Left lung (tissue), 10 donors: Measurements from ENCODE around the gene LIN7A. TPM values are rescaled to one million over a fixed set of nuclear protein-coding genes. Genes with fewer than 3 reads are reported as not detected.
A peak's percentile ranks its signal among the peaks of the same experiment; 100 is the strongest.

Experiments
- ATAC-seq: fragments of 200-7000 bp; cut with Tn5 transposase; one replicate; pipeline ENCODE4 v1.9.1; 2020; ENCODE audit warnings: moderate library complexity
- DNase-seq, 4 donors: peaks; one replicate each; pipeline ENCODE4 v3.0.0-alpha.2; 2013 to 2020
- H3K27ac ChIP-seq, 2 donors: fragments of 200-600 bp; sonication (generic) in 1 of 2; one replicate each; pipeline versions ENCODE4 v1.5.0 to v1.8.0; 2020 to 2021
- H3K27me3 ChIP-seq, 2 donors: fragments of 200-600 bp; sonication (generic) in 1 of 2; one replicate each; pipeline versions ENCODE4 v1.5.0 to v1.8.0; 2020 to 2021
- H3K36me3 ChIP-seq, 2 donors: fragments of 200-600 bp; sonication (generic) in 1 of 2; one replicate each; pipeline versions ENCODE4 v1.5.0 to v1.8.0; 2020 to 2021
- H3K4me1 ChIP-seq, 2 donors: fragments of 200-600 bp; one replicate each; pipeline ENCODE4 v1.8.0; 2021
- H3K4me3 ChIP-seq, 2 donors: fragments of 200-600 bp; sonication (generic) in 1 of 2; one replicate each; pipeline versions ENCODE4 v1.5.0 to v1.8.0; 2020 to 2021; ENCODE audit warnings: mild to moderate bottlenecking in 1 of 2
- H3K9me3 ChIP-seq, 2 donors: fragments of 200-600 bp; sonication (generic) in 1 of 2; one replicate each; pipeline versions ENCODE4 v1.5.0 to v1.8.0; 2020 to 2021
- intact Hi-C, 2 donors: fragments of 100-400 bp; cut with DNase I; formaldehyde crosslinking; loops; one replicate each; pipeline versions ENCODE4 v1.11.2 to v1.14.2; 2022
- polyA plus RNA-seq, 6 donors: library from polyadenylated mRNA; unstranded; fragments of 120-200 nt; gene quantifications; one replicate each; pipeline ENCODE4 v1.2.1, GENCODE V29; 2013; ENCODE audit not compliant: insufficient read length in 6 of 6
- total RNA-seq, 2 donors: library from RNA; stranded (reverse); fragmentation: NEBNext Ultra II Directional; extraction: Animal tissue kit (Norgen Biotek cat#: 25700); gene quantifications; one replicate each; pipeline ENCODE4 v1.2.1, GENCODE V29; 2021
- TF ChIP-seq, protein P1 (sequence below), 2 donors: fragments of 200-600 bp; sonication (generic) in 1 of 2; IDR thresholded peaks; one replicate each; pipeline versions ENCODE4 v1.5.0 to v1.8.0; 2021; ENCODE audit warnings: antibody characterized with exemption in 2 of 2
- donor health status: DM: no; HTN: yes; CAD: no.
- donor health status: DM: no; HTN: no; CAD: no.

Gene LIN7A
- total and polyA plus RNA-seq, 8 donors = 9.9 to 22.7 (median 17.6) TPM

DNA sequence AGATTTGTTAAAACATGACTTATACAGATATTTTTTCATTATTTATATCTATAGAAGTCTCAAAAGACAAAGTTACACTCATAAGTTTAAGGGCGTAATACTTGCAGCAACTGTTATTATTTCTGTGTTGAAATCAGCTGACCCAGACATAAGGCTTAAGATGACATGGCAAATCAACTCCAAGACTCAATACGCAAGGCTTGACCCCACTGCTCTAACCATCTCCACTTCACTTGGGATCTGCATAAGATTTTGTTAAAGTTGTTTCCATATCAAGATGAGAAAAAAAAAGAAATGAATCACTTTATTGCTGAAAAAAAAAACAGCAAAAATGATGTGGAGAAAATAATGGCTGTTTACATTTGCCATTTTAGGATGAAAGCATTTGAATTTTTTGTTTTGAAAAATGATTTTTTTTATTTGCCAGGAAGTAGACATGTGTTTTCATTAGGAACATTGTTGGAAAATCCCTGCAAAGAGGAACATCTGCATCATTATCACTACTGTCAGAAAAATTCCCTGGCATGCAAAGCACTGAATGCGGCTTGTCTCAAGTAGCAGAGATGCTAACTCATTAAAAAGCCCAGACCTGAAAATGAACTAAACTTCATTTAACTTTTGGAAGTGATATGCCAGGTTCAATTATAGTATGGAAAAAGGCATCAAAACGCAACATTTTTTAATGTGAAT is 73.5 kb downstream of the LIN7A start:
- Histone ChIP-seq H3K36me3 (no peaks in the 10 kb centered on the region), H3K27me3 (no peaks in the 10 kb centered on the region), H3K27ac (no peak overlapping the region), H3K9me3 (no peaks in the 10 kb centered on the region), H3K4me1 (peaks cover 0 to 4% of the 10 kb centered on the region in 2 donors), H3K4me3 (no peak overlapping the region)
- TF ChIP-seq, protein P1, sequence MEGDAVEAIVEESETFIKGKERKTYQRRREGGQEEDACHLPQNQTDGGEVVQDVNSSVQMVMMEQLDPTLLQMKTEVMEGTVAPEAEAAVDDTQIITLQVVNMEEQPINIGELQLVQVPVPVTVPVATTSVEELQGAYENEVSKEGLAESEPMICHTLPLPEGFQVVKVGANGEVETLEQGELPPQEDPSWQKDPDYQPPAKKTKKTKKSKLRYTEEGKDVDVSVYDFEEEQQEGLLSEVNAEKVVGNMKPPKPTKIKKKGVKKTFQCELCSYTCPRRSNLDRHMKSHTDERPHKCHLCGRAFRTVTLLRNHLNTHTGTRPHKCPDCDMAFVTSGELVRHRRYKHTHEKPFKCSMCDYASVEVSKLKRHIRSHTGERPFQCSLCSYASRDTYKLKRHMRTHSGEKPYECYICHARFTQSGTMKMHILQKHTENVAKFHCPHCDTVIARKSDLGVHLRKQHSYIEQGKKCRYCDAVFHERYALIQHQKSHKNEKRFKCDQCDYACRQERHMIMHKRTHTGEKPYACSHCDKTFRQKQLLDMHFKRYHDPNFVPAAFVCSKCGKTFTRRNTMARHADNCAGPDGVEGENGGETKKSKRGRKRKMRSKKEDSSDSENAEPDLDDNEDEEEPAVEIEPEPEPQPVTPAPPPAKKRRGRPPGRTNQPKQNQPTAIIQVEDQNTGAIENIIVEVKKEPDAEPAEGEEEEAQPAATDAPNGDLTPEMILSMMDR (IDR thresholded peaks at IDR 0.05) = no peak
- intact Hi-C loops = no loop called here
- DNase-seq (no peak), ATAC-seq (no peak)

DNA sequence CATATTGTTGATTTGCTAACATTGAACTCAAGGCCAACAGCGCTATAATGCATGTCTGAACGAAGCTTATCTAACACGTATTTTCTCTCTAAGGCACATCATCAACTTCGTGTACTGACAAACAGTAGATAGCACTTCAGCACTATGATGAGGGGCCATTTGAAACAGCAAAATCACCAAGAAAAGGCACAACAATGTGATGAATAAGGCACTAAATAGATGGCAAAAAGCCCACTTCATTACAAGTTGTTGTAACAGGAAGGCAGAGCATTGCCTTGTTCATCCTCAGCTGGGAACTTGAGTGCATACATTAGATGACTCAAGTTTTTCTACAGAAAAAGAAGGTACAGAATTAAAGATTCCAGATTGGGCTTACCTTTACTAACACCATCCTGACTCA is 75.2 kb downstream of the LIN7A start:
- Histone ChIP-seq H3K27ac (no peak overlapping the region), H3K27me3 (no peaks in the 10 kb centered on the region), H3K4me1 (peaks cover 0 to 4% of the 10 kb centered on the region in 2 donors), H3K4me3 (no peak overlapping the region), H3K9me3 (no peaks in the 10 kb centered on the region), H3K36me3 (no peaks in the 10 kb centered on the region)
- TF ChIP-seq, protein P1 (IDR thresholded peaks at IDR 0.05) = no peak
- DNase-seq = peak in 2 of 4 donors; percentile 44 to 66
- ATAC-seq = no peak
- intact Hi-C loops = no loop called here

DNA sequence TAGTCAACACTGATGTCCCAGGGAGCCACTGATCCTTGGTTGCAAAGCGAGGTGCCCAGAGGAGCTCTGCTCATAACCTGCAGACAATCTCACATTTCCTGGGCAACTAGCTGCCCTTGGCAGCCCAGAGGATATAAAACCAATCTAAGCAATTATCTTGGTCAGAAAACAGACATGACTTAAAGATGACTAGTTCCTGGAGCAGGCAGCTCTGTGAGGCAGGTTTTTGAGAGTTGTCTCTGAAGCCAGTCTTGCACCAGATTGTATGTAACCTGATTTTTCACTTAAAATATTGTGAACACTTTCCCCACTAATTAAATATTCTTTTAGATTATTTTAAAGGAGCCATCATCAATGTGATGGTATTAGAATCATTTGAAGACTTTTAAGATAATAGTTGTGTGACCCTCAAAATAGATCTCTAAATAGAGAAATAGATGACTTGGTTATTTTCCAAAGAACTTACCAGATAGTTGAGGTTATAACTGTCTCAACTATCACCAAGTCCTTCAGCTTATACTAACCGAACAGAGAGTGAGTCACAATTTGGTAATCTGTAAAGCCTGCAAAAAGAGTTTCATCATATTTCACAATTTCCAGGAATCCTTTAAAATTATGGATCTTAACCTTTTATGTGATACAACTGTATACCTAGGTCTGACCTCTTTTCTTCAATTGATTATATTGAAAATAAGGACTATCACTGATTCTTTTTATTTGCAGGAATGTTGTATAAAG is 75.9 kb downstream of the LIN7A start:
- Histone ChIP-seq H3K36me3 (no peaks in the 10 kb centered on the region), H3K27me3 (no peaks in the 10 kb centered on the region), H3K4me3 (no peak overlapping the region), H3K27ac (no peak overlapping the region), H3K4me1 (peaks cover 0 to 4% of the 10 kb centered on the region in 2 donors), H3K9me3 (no peaks in the 10 kb centered on the region)
- TF ChIP-seq, protein P1 (IDR thresholded peaks at IDR 0.05) = no peak
- DNase-seq (no peak), ATAC-seq (peak; percentile 29)
- intact Hi-C loops = no loop called here

DNA sequence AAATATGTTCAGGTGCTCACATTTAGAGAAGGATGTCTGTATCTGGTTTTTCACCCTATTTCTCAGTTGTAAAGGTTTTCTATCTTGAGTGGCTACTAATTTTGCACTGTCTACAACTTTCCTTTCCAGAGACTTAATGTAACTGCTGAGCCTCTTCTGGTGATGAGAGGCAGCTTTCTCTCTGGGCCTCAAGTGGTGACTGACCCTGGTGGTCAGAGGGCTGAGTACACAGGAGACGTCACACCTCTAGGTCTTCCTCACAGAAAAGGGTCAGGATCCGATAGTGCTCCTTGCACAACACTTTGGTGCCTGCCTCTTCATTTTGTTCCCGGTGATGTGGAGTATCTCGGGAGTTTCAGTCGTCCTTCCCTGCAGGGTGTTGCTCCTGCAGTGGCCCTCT is 76.8 kb downstream of the LIN7A start:
- Histone ChIP-seq H3K27ac (no peak overlapping the region), H3K27me3 (no peaks in the 10 kb centered on the region), H3K9me3 (no peaks in the 10 kb centered on the region), H3K4me3 (no peak overlapping the region), H3K4me1 (peaks cover 0 to 4% of the 10 kb centered on the region in 2 donors), H3K36me3 (no peaks in the 10 kb centered on the region)
- DNase-seq (no peak), ATAC-seq (no peak)
- TF ChIP-seq, protein P1 (IDR thresholded peaks at IDR 0.05) = no peak
- intact Hi-C loops = no loop called here

DNA sequence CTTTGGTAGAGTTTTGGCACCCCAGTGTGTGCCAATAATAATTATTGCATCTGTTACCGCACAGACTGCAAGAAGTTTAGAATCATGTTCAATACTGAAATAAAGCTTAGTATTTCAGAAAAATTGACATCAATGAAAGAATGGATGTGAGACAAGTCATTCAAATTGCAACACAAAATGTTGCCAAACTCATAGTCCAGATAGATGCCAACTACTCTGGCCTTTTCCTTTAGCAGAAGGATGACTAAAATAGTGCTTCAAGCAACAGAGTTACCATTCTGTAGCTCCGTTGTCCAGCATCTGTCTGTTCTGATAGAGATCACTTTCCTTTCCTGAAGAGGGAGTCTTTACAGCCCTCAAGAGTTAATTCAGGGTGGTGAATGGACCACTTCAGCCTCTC is 77.5 kb downstream of the LIN7A start:
- no peaks in the 10 kb centered on the region for H3K36me3 ChIP-seq
- H3K27me3 ChIP-seq = no peaks in the 10 kb centered on the region
- H3K9me3 ChIP-seq = no peaks in the 10 kb centered on the region
- intact Hi-C loops = no loop called here
- ATAC-seq (no peak), DNase-seq (no peak)
- TF ChIP-seq, protein P1 (IDR thresholded peaks at IDR 0.05) = no peak
- H3K4me1 ChIP-seq = peaks cover 0 to 4% of the 10 kb centered on the region in 2 donors
- H3K27ac ChIP-seq = no peak overlapping the region
- H3K4me3 ChIP-seq = no peak overlapping the region
